NT2/D1 (cell line): ENCODE data around the gene LINGO1.

Source experiments
- DNase-seq: peaks from one replicate; pipeline ENCODE4 v3.0.0-alpha.2; 2011; ENCODE audit warnings: low read depth, low spot score
- H3K27me3 ChIP-seq: 2 replicates; pipeline ENCODE4 v1.6.0; 2011; ENCODE audit warnings: mild to moderate bottlenecking; ENCODE audit not compliant: insufficient read length, insufficient read depth
- H3K36me3 ChIP-seq: 2 replicates; pipeline ENCODE4 v1.6.1; 2011; ENCODE audit warnings: mild to moderate bottlenecking, low read length, mixed read lengths; ENCODE audit not compliant: insufficient read depth, insufficient read length
- H3K4me1 ChIP-seq: 2 replicates; pipeline ENCODE4 v1.5.1; 2011; ENCODE audit not compliant: insufficient read depth, insufficient read length
- H3K4me3 ChIP-seq: 2 replicates; pipeline ENCODE4 v1.5.1; 2011; ENCODE audit warnings: low read depth; ENCODE audit not compliant: insufficient read length
- H3K9ac ChIP-seq: 2 replicates; pipeline ENCODE4 v1.6.0; 2011; ENCODE audit warnings: low read depth; ENCODE audit not compliant: insufficient read length
- H3K9me3 ChIP-seq: 2 replicates; pipeline ENCODE4 v1.5.1; 2011; ENCODE audit warnings: mild to moderate bottlenecking, low read length; ENCODE audit not compliant: insufficient read depth
- SUZ12 ChIP-seq: IDR thresholded peaks from 2 replicates; pipeline ENCODE4 v1.6.1; 2011; ENCODE audit not compliant: insufficient read length, insufficient read depth; ENCODE audit errors: extremely low read depth
- YY1 ChIP-seq: IDR thresholded peaks from 2 replicates; pipeline ENCODE4 v1.6.1; 2011; ENCODE audit not compliant: insufficient read length, insufficient read depth
- ZNF274 ChIP-seq: IDR thresholded peaks from 2 replicates; pipeline ENCODE4 v1.6.1; 2011; ENCODE audit warnings: mild to moderate bottlenecking, low read depth, low read length

LINGO1 gene

GRCh38 chr15:77644543-77645247, 12.0 kb upstream of the LINGO1 start:
- Histone ChIP-seq H3K27me3 (peaks cover 37% of the 10 kb centered on the region), H3K36me3 (no peaks in the 10 kb centered on the region), H3K4me1 (peaks cover 28% of the 10 kb centered on the region), H3K4me3 (no peak overlapping the region), H3K9me3 (no peaks in the 10 kb centered on the region), H3K9ac (no peak overlapping the region)
- TF ChIP-seq YY1 (no peak), ZNF274 (no peak), SUZ12 (no peak)
- no peak for DNase-seq

- H3K4me1 ChIP-seq, result peaks cover 27% of the 10 kb centered on the region
- H3K4me3 ChIP-seq, result no peak overlapping the region
- DNase-seq, result no peak
- no peak for TF ChIP-seq SUZ12
- TF ChIP-seq YY1, result no peak
- TF ChIP-seq ZNF274, result no peak
- no peaks in the 10 kb centered on the region for H3K36me3 ChIP-seq
- H3K9me3 ChIP-seq, result no peaks in the 10 kb centered on the region
- no peak overlapping the region for H3K9ac ChIP-seq
- H3K27me3 ChIP-seq, result peaks cover 46% of the 10 kb centered on the region
These were observed 11.1 kb upstream of the LINGO1 start for GRCh38 chr15:77643764-77644163.

DNA sequence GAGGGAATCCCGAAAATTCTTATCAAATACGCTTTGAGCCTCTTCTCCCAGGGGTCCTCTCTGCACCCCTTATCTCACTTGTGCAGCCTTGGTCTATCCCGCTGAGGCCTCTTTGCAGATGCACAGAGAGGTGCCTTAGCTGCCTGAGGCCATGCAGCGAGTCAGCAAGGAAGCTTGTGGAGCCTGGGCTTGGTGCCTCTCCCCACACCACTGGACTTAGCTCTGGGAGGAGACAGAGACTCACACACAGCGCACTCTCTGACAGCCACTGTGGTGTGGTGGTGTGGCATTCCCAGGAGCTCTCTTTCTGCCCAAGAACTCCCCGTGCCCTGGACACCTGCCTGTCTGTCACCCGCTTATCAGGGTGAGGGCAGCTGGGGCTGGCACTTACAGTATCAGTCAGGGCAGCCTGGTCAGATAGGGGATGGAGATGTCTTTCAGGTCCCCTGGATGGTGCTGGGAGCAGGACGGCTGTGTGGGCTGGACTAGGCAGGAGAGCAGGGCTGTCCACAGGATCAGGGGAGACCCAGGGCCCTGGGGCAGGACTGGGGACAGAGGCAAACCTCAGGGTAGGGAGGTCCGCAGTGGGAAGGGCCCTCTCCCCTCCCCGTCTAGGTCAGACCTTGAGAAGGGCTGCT, 10.2 kb upstream of the LINGO1 start:
- peaks cover 48% of the 10 kb centered on the region for H3K27me3 ChIP-seq
- TF ChIP-seq SUZ12, result no peak
- TF ChIP-seq YY1, result no peak
- no peak for TF ChIP-seq ZNF274
- DNase-seq, result no peak

DNA sequence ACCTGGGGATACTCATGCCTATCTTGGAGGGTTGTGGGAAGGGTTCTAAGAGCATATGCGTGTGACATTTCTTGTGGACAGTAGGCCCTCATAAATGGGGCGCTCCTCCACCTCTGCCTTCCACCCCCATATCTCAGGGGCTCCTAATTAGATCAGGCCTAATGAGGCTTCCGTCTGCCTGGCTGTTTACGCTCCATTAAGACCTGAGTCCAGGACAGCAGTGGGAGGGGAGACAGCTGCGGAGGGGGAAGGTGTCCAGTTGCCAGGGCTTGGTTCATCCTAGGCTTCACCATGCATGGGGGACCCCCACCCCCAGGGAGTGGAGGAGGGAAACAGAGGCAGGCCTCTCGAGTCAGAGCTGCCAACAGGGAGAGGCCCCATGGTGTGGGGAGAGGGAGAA, 9.3 kb upstream of the LINGO1 start:
- Histone ChIP-seq H3K9ac (no peak overlapping the region), H3K36me3 (no peaks in the 10 kb centered on the region), H3K4me1 (peaks cover 39% of the 10 kb centered on the region), H3K27me3 (peaks cover 53% of the 10 kb centered on the region), H3K4me3 (no peak overlapping the region), H3K9me3 (no peaks in the 10 kb centered on the region)
- no peak for DNase-seq
- TF ChIP-seq ZNF274, result no peak
- no peak for TF ChIP-seq SUZ12
- TF ChIP-seq YY1, result no peak

More for the DNA sequence above, 10.2 kb upstream of the LINGO1 start:
- Histone ChIP-seq H3K4me3 (no peak overlapping the region), H3K36me3 (no peaks in the 10 kb centered on the region), H3K9me3 (no peaks in the 10 kb centered on the region), H3K4me1 (peaks cover 33% of the 10 kb centered on the region), H3K9ac (no peak overlapping the region)

- DNase-seq, result no peak
- no peak overlapping the region for H3K4me3 ChIP-seq
- no peaks in the 10 kb centered on the region for H3K36me3 ChIP-seq
- peaks cover 67% of the 10 kb centered on the region for H3K27me3 ChIP-seq
- no peak overlapping the region for H3K9ac ChIP-seq
- H3K9me3 ChIP-seq, result no peaks in the 10 kb centered on the region
- H3K4me1 ChIP-seq, result peaks cover 43% of the 10 kb centered on the region
- TF ChIP-seq SUZ12 (no peak), YY1 (no peak), ZNF274 (no peak)
These were observed 7.9 kb upstream of the LINGO1 start for GRCh38 chr15:77640615-77641014.

GRCh38 chr15:77639431-77639830, 6.7 kb upstream of the LINGO1 start:
- Histone ChIP-seq H3K9ac (no peak overlapping the region), H3K27me3 (peaks cover 74% of the 10 kb centered on the region), H3K4me1 (peaks cover 42% of the 10 kb centered on the region), H3K36me3 (no peaks in the 10 kb centered on the region), H3K9me3 (no peaks in the 10 kb centered on the region), H3K4me3 (no peak overlapping the region)
- TF ChIP-seq SUZ12, result no peak
- TF ChIP-seq ZNF274, result no peak
- no peak for TF ChIP-seq YY1
- no peak for DNase-seq
